T-helper 2 cell treated with Interferon-gamma antibody and Interleukin-4, amounts not matched to agents 100 ng/mL and 5 ng/mL, for 36 hours (primary cell): ENCODE data around the gene SFTPA2. TPM values are rescaled to one million over a fixed set of nuclear protein-coding genes. Genes with fewer than 3 reads are reported as not detected.
"Not testable (repeated sequence)": the region's sequence is repeated elsewhere in the genome, so short reads cannot be mapped to it uniquely, and the experiment has no call there.

Experiments used
- intact Hi-C: fragments of 100-400 bp; cut with micrococcal nuclease; formaldehyde crosslinking; loops from one replicate; pipeline ENCODE4 v1.15.1; 2023
- total RNA-seq: library from RNA; stranded (reverse); gene quantifications from 2 replicates; pipeline ENCODE4 v1.2.3, GENCODE V29; 2022

The SFTPA2 gene
- total RNA-seq, 1 donor from 2014 or later: not detected

- intact Hi-C loops: no loop called here
Observed at GRCh38 chr10:79561257-79561656, 1.1 kb upstream of the SFTPA2 start.

- intact Hi-C loops: no loop called here
Observed at GRCh38 chr10:79559726-79560125, 481 bp downstream of the SFTPA2 start.

GRCh38 chr10:79556961-79557360, 3.2 kb downstream of the SFTPA2 start:
- intact Hi-C loops: not testable (repeated sequence)

- intact Hi-C loops: no loop called here
Observed at GRCh38 chr10:79555354-79556309, 4.6 kb downstream of the SFTPA2 start.

- intact Hi-C loops: no loop called here
Observed at GRCh38 chr10:79552143-79552542, 8.1 kb downstream of the SFTPA2 start.

GRCh38 chr10:79547973-79548372, 12.2 kb downstream of the SFTPA2 start:
- intact Hi-C loops: no loop called here

- intact Hi-C loops: not testable (repeated sequence)
Observed at GRCh38 chr10:79547128-79547527, 13.1 kb downstream of the SFTPA2 start.

GRCh38 chr10:79544926-79545659, 15.1 kb downstream of the SFTPA2 start:
- intact Hi-C loops: not testable (repeated sequence)

- intact Hi-C loops: not testable (repeated sequence)
Observed at GRCh38 chr10:79544408-79544807, 15.8 kb downstream of the SFTPA2 start.

GRCh38 chr10:79542626-79543025, 17.6 kb downstream of the SFTPA2 start:
- intact Hi-C loops: no loop called here

GRCh38 chr10:79540930-79541329, 19.3 kb downstream of the SFTPA2 start:
- intact Hi-C loops: not testable (repeated sequence)

GRCh38 chr10:79538311-79538710, 21.9 kb downstream of the SFTPA2 start:
- intact Hi-C loops: loop anchor here (5.0 kb wide), 1 partner anchor 389 kb away; no protein-coding TSS in a partner anchor

GRCh38 chr10:79533903-79534175, 26.4 kb downstream of the SFTPA2 start:
- intact Hi-C loops: not testable (repeated sequence)

GRCh38 chr10:79533142-79533902, 26.9 kb downstream of the SFTPA2 start:
- intact Hi-C loops: not testable (repeated sequence)

- intact Hi-C loops: not testable (repeated sequence)
Observed at GRCh38 chr10:79528261-79528660, 31.9 kb downstream of the SFTPA2 start.

GRCh38 chr10:79525049-79525710, 35.0 kb downstream of the SFTPA2 start:
- intact Hi-C loops: not testable (repeated sequence)

GRCh38 chr10:79523157-79523853, 36.9 kb downstream of the SFTPA2 start:
- intact Hi-C loops: not testable (repeated sequence)

GRCh38 chr10:79522464-79522863, 37.7 kb downstream of the SFTPA2 start:
- intact Hi-C loops: not testable (repeated sequence)

GRCh38 chr10:79521751-79522150, 38.5 kb downstream of the SFTPA2 start:
- intact Hi-C loops: not testable (repeated sequence)

GRCh38 chr10:79517567-79517966, 42.6 kb downstream of the SFTPA2 start:
- intact Hi-C loops: not testable (repeated sequence)
